Stimulated activated CD4-positive, alpha-beta T cell treated with anti-CD3 and anti-CD28 coated beads, Interleukin-15, amount 100 ng/mL, for 24 hours (primary cell): ENCODE measurements around the gene PDE11A.
"Not testable (repeated sequence)": the region's sequence is repeated elsewhere in the genome, so short reads cannot be mapped to it uniquely, and the experiment has no call there.

Experiments
- DNase-seq: peaks from one replicate; pipeline ENCODE4 v3.0.0-alpha.2; 2020

PDE11A gene

GRCh38 chr2:177880285-177880684 lies 192.3 kb downstream of the PDE11A start:
- DNase-seq, result no peak

- no peak for DNase-seq
These were observed 195.6 kb downstream of the PDE11A start for GRCh38 chr2:177876950-177877349.

GRCh38 chr2:177874686-177875085 lies 197.9 kb downstream of the PDE11A start:
- DNase-seq, result no peak

- no peak for DNase-seq
These were observed 198.7 kb downstream of the PDE11A start for GRCh38 chr2:177873915-177874314.

- no peak for DNase-seq
These were observed 200.3 kb downstream of the PDE11A start for GRCh38 chr2:177872286-177872685.

GRCh38 chr2:177869912-177870311 lies 202.7 kb downstream of the PDE11A start:
- no peak for DNase-seq

- DNase-seq, result no peak
These were observed 203.4 kb downstream of the PDE11A start for GRCh38 chr2:177869209-177869608.

- no peak for DNase-seq
These were observed 203.8 kb downstream of the PDE11A start for GRCh38 chr2:177868806-177869205.

GRCh38 chr2:177857538-177857937 lies 215.0 kb downstream of the PDE11A start:
- DNase-seq, result no peak

- no peak for DNase-seq
These were observed 220.2 kb downstream of the PDE11A start for GRCh38 chr2:177852389-177852788.

- no peak for DNase-seq
These were observed 229.4 kb downstream of the PDE11A start for GRCh38 chr2:177843188-177843587.

- no peak for DNase-seq
These were observed 230.3 kb downstream of the PDE11A start for GRCh38 chr2:177842243-177842642.

- not testable (repeated sequence) for DNase-seq
These were observed 237.0 kb downstream of the PDE11A start for GRCh38 chr2:177835418-177836204.

GRCh38 chr2:177832611-177833433 lies 239.8 kb downstream of the PDE11A start:
- no peak for DNase-seq

GRCh38 chr2:177830881-177831386 lies 241.6 kb downstream of the PDE11A start:
- no peak for DNase-seq

- DNase-seq, result no peak
These were observed 244.0 kb downstream of the PDE11A start for GRCh38 chr2:177828557-177828956.

GRCh38 chr2:177826897-177827296 lies 245.7 kb downstream of the PDE11A start:
- no peak for DNase-seq

GRCh38 chr2:177822941-177823340 lies 249.6 kb downstream of the PDE11A start:
- DNase-seq, result no peak

- DNase-seq, result no peak
These were observed 254.2 kb downstream of the PDE11A start for GRCh38 chr2:177818412-177818811.

GRCh38 chr2:177817300-177817699 lies 255.3 kb downstream of the PDE11A start:
- DNase-seq, result no peak

- no peak for DNase-seq
These were observed 255.8 kb downstream of the PDE11A start for GRCh38 chr2:177816766-177817165.

- no peak for DNase-seq
These were observed 259.7 kb downstream of the PDE11A start for GRCh38 chr2:177812713-177813396.

- no peak for DNase-seq
These were observed 261.7 kb downstream of the PDE11A start for GRCh38 chr2:177810906-177811305.
